ENCODE results near the gene BTBD9.

- TF ChIP-seq ARNTL (CRISPR knock-in tag; IDR thresholded peaks at IDR 0.05; ENCODE audit: borderline replicate concordance, low read depth) (no peak), ZFP3 (CRISPR knock-in tag; IDR thresholded peaks at IDR 0.05) (no peak), PATZ1 (CRISPR knock-in tag; IDR thresholded peaks at IDR 0.05; ENCODE audit: borderline replicate concordance) (no peak), CREB5 (CRISPR knock-in tag; IDR thresholded peaks at IDR 0.05; ENCODE audit: low read depth) (no peak), ZFP30 (CRISPR knock-in tag; IDR thresholded peaks at IDR 0.05) (no peak), BACH2 (CRISPR knock-in tag; IDR thresholded peaks at IDR 0.05; ENCODE audit: borderline replicate concordance) (no peak), ZNF565 (CRISPR knock-in tag; conservative IDR thresholded peaks at IDR 0.05; ENCODE audit: low read depth) (no peak), ZNF8 (CRISPR knock-in tag; IDR thresholded peaks at IDR 0.05) (no peak), RARB (CRISPR knock-in tag; IDR thresholded peaks at IDR 0.05) (no peak), ZNF70 (CRISPR knock-in tag; IDR thresholded peaks at IDR 0.05) (no peak), TCF4 (CRISPR knock-in tag; IDR thresholded peaks at IDR 0.05; ENCODE audit: borderline replicate concordance) (no peak), CSRNP3 (CRISPR knock-in tag; IDR thresholded peaks at IDR 0.05) (no peak)
Observed at GRCh38 chr6:38271081-38271480, 368.6 kb downstream of the BTBD9 start.
